Retina (tissue), 1 donor: ENCODE data around the gene PDE2A.

Source experiments
- DNase-seq: peaks from one replicate; pipeline ENCODE4 v3.0.0-alpha.2; 2016

Gene PDE2A

GRCh38 chr11:72682238-72682857 is 8.1 kb upstream of the PDE2A start:
- DNase-seq: no peak

GRCh38 chr11:72681226-72682153 is 7.3 kb upstream of the PDE2A start:
- DNase-seq: no peak

DNA sequence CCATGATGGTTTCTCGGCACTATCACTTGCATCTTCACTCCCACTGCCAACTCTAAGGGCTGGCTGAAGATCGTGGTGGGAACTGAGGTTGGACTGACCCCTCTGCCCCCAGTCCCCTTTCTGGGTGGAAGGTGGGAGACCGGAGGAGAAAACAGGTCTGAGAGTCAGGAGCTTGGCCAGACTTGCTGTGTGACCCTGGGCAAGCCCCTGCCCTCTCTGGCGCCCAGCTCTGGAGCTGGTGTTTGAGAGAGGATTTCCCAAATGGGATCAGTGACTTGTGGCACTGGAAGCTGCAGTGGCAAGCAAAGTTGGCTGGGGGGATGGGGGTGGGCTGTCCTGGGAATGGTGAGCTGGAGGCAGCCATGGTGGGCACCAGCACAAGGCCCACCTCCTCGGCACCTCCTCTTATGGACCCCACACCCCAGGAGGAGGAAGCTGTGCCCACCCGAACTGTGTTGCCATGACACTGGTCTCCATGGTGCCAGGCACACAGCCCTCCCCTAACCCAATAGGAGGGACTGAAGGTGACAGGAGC is 6.5 kb upstream of the PDE2A start:
- DNase-seq: no peak

GRCh38 chr11:72679869-72680268 is 5.6 kb upstream of the PDE2A start:
- no peak for DNase-seq

DNA sequence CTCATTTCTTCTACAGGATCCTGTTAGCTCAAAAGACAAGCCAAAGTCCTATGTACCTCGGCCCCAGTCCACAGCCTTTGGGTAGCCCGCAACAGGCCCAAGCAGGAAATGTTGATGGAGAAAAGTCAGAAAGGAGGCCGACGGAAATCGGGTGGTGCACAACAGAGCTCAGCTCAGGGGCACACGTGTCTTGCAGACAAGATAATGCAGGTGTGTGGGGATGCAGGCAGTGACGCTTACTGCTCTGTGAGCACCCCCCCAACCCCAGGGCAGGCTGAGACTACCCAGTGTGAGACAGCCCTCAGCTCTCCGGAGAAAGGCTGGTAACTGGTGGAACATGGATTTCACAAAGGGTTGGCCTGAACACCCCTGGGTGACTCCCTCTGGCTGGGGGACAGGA is 4.3 kb upstream of the PDE2A start:
- no peak for DNase-seq

- DNase-seq: peak; percentile 75
Observed at GRCh38 chr11:72676861-72677341, 2.7 kb upstream of the PDE2A start.

DNA sequence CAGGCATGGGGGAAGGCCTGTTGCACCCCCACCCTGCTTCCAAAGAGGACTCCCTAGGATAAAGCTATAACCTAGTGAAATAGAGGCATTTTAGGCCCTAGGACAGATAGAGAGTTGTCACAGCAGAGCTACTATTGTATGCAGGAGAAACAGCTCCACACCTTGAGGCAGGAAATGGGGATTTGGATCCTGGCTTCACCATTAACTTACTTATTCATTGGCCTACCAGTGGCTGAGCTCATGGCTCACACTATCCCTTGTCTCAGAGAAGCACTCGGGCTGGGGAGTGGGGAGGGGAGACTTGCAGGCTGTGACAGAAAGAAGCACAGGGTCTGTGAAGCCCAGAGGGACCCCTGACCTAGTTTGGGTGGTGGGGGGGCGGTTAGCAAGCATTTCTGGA is 999 bp upstream of the PDE2A start:
- no peak for DNase-seq

DNA sequence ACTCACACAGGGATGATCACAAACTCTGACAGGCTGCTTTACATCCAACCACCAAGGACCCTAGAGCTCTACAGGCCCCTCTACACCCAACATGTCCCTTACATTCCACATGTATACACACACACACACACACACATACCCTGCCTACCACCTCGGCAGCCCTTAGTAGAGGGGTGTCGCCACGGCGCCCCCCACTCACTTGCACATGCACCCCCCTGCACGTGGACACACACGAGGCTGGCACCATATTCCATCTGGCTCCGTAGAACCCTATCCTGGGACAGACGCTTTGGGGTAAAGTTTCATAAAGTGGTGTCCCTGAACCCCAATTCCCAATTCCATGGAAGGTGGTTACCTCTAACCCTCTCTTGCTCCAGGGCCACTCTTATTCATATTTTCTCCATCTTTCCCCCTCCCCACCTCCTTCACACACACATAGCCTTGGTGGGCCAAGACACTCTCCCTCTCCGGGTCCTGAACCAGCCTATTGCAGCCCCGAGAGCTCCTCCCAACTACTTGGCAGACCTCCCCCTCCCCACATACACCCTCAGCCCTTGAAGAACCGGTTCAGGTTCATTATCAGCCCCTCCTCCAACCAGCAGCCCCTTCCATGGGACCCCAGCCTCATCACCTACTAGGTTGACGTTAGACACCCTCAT is 809 bp downstream of the PDE2A start:
- DNase-seq: no peak

DNA sequence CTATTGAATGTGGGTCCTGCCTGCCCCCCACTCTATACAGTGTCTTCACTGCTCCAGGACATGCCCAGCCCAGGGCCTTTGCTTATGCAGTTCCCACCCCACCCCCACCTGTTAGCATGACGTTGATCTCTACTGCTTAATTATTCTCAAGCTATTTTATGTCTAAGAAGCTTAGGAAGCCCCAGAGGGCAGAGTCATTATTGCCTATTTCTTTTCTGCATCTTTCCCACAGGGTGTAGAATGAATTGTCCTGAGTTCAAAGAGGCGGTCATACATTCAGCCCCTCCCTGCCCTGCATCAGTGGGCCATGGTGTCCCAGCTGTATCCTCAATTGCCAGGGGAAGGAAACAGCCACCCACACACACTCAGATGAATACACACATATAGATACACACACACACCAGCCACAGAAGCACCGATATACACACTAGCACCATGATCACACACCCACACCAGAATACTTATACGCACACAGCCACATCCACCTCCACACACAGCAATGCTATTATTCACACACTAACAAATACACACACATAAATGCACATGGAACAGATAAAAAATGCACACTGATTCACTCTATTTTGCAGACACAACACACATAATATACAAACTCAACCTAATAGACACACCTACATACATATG is 1.5 kb downstream of the PDE2A start:
- no peak for DNase-seq

GRCh38 chr11:72671152-72672099 is 2.8 kb downstream of the PDE2A start:
- no peak for DNase-seq

DNA sequence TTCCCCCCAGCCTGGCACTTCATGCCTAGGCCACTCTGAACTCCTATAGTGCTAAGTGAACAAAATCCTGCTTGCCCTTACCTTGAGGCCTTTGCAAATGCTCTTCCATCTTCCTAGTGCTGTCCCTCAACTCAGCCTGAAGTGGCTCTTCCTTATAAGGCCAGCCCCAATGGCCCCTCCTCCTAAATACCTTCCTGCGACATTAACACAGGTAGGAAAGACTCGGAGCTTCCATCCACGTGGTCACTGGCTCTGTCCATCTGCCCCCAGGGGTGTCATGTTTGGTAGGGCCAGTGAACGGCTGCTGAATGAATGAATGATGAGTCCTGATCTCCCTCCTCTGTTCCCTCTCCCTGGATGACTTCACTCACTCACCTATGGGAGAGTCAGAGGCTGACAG is 4.2 kb downstream of the PDE2A start:
- DNase-seq: no peak

- DNase-seq: no peak
Observed at GRCh38 chr11:72669527-72669926, 4.7 kb downstream of the PDE2A start.

- no peak for DNase-seq
Observed at GRCh38 chr11:72668629-72669347, 5.4 kb downstream of the PDE2A start.

GRCh38 chr11:72665911-72666472 is 8.2 kb downstream of the PDE2A start:
- no peak for DNase-seq

GRCh38 chr11:72662036-72662435 is 12.2 kb downstream of the PDE2A start:
- DNase-seq: no peak

- DNase-seq: no peak
Observed at GRCh38 chr11:72661486-72661885, 12.7 kb downstream of the PDE2A start.

DNA sequence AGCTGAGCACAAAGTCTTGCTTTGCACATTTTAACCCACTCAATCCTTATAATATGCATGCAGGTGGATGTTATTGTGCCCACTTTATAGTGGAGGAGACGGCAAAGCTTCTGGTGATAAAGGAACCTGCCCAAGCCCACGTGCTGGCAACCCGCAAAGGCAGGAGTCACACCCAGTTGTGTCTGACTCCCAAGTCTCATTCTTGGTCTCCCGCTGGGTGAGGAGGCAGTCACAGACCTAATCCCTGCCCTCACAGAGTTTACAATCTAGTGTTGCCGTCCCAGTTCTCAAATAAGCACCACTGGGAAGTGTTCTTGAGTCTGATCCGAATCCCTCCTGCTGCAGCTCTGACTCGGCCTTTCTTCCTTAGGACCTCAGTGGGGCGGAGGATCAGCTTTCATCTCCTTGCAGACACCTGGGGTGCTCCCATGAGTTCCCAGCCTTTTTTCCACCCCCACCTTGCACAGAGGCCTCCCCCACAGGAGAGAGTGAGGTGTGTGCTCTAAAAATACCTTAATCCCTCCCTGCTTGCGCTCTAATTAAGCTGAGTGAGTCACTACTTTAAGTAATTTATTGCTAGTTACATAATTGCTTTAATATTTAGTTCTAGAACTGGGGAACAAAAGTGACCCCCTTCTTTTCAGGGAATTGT is 15.1 kb downstream of the PDE2A start:
- DNase-seq: no peak

GRCh38 chr11:72657411-72658100 is 16.7 kb downstream of the PDE2A start:
- peak; percentile 74 for DNase-seq

GRCh38 chr11:72655896-72656464 is 18.2 kb downstream of the PDE2A start:
- DNase-seq: no peak
